Kidney (tissue), 11 donors: ENCODE results near the gene GPAT2. TPM values are rescaled to one million over a fixed set of nuclear protein-coding genes. Genes with fewer than 3 reads are reported as not detected.
"Not testable (repeated sequence)": the region's sequence is repeated elsewhere in the genome, so short reads cannot be mapped to it uniquely, and the experiment has no call there.

Experiments
- DNase-seq, 5 donors: peaks; one replicate each; pipeline ENCODE4 v3.0.0-alpha.2; 2013 to 2020
- FAIRE-seq: peaks from 2 replicates; lab custom pipeline; 2012; peaks lifted over from hg19 to GRCh38; lab: Jason Lieb, UNC
- H3K27ac ChIP-seq, 2 donors: one replicate each; pipeline ENCODE4 v1.7.0; 2013; ENCODE audit warnings: low read depth in 2 of 2, low read length in 2 of 2, inconsistent platforms in 1 of 2
- H3K27me3 ChIP-seq: one replicate; pipeline ENCODE4 v1.7.1; 2013; ENCODE audit warnings: low read length, inconsistent platforms; ENCODE audit not compliant: control insufficient read depth, insufficient read depth
- H3K36me3 ChIP-seq, 3 donors: one replicate each; pipeline versions ENCODE4 v1.7.0 to v1.7.1; 2013; ENCODE audit warnings: low read length in 3 of 3, control low read depth in 1 of 3, inconsistent platforms in 1 of 3; ENCODE audit not compliant: insufficient read depth in 3 of 3, control insufficient read depth in 2 of 3
- H3K4me1 ChIP-seq, 3 donors: one replicate each; pipeline versions ENCODE4 v1.7.0 to v1.7.1; 2013; ENCODE audit warnings: low read length in 3 of 3, inconsistent platforms in 1 of 3, low read depth in 1 of 3; ENCODE audit not compliant: control insufficient read depth in 2 of 3, insufficient read depth in 2 of 3
- H3K4me3 ChIP-seq, 3 donors: one replicate each; pipeline versions ENCODE4 v1.7.0 to v1.8.1; 2013; ENCODE audit warnings: low read length in 3 of 3, control low read depth in 1 of 3, inconsistent platforms in 1 of 3
- H3K9ac ChIP-seq, 3 donors: one replicate each; pipeline versions ENCODE4 v1.7.0 to v1.7.1; 2013; ENCODE audit warnings: low read length in 3 of 3, control low read depth in 1 of 3, inconsistent platforms in 1 of 3
- H3K9me3 ChIP-seq, 3 donors: one replicate each; pipeline versions ENCODE4 v1.7.0 to v1.7.1; 2013; ENCODE audit warnings: low read length in 3 of 3, control low read depth in 1 of 3, inconsistent platforms in 1 of 3; ENCODE audit not compliant: control insufficient read depth in 2 of 3, insufficient read depth in 1 of 3
- intact Hi-C: fragments of 100-400 bp; cut with DNase I; formaldehyde crosslinking; loops from one replicate; pipeline ENCODE4 v1.11.1; 2022
- polyA plus RNA-seq: library from polyadenylated mRNA; stranded (reverse); fragments of 350-450 nt; fragmentation: Illumina TruSeq; extraction: RNeasy Lipid Tissue Mini Kit (QIAGEN cat#74804); gene quantifications from one replicate; pipeline ENCODE4 v1.2.3, GENCODE V29; 2014; ENCODE audit warnings: low read depth, low replicate concordance; ENCODE audit not compliant: insufficient read depth
- total RNA-seq: library from RNA; stranded (reverse); fragmentation: NEBNext Ultra II Directional; extraction: Animal tissue kit (Norgen Biotek cat#: 25700); gene quantifications from one replicate; pipeline ENCODE4 v1.2.1, GENCODE V29; 2021
- donor health status: control.
- donor health status: control.
- donor health status: DM: yes; HTN: yes; CAD: no.
- donor health status: Normal renal cell carcinoma (clear cell type).

Gene GPAT2
- total and polyA plus RNA-seq, 2 donors from 2014 or later, result 1.1 to 2.7 TPM

DNA sequence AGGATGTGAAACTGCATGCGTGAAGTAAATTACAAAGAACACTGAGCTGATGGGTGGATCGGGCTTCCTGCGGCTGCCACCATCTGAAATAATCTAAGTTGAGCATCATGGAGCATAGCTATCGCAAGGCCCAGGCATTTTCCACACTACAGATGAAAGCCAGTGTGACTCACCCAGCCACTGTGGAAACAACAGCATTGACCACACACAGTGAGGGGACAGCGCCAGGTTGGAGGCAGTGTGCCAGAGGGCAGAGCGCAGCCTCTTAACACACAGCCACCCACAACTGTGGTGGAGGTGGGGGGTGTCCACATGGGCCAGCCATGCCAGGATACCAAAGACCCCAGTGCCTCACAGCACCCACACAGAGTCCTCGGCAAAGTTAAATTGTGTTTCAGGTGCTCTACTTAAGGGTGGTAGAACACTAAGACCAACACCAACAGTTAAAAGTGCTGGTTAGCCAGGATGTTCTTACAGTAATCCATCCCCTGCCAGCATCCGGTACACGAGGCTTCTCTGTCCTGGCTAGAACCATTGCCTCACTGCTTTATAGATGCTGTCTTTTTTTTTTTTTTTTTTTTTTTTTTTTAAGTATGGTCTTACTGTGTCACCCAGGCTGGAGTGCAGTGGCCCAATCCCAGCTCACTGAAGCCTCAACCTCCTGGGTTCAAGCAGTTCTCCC lies 14.7 kb downstream of the GPAT2 start:
- H3K36me3 ChIP-seq, H3K4me1 ChIP-seq, FAIRE-seq, H3K9ac ChIP-seq, H3K9me3 ChIP-seq, H3K27me3 ChIP-seq, intact Hi-C loops, H3K27ac ChIP-seq, H3K4me3 ChIP-seq, DNase-seq: not testable (repeated sequence)

- intact Hi-C loops, H3K4me1 ChIP-seq, H3K36me3 ChIP-seq, H3K27me3 ChIP-seq, FAIRE-seq, H3K27ac ChIP-seq, H3K9me3 ChIP-seq, H3K9ac ChIP-seq, H3K4me3 ChIP-seq, DNase-seq: not testable (repeated sequence)
These were observed 18.4 kb downstream of the GPAT2 start for GRCh38 chr2:96016321-96016720.

DNA sequence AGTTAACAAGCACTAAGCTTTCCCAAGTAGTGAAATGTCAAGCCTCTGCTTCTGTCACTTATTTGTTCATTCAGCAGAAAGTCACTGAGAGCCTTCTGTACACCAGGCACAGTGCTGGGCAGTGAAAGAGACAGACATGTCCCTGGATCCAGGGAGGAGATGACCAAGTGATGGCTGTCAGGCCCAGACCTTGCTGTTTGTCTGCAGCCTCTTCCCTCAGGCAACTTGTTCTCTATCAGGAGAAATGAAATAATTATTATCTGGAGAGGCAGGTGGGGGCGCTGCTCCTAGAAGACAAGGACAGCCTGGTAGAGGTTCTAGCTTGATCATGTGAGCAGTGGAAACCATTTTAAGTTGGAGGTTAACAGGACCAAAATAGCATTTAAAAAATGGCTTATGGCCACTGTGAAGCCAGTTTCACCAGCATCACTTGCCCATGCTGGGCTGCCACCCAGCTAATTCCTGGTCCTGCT lies 21.9 kb downstream of the GPAT2 start:
- H3K4me1 ChIP-seq, H3K27me3 ChIP-seq, H3K4me3 ChIP-seq, H3K9ac ChIP-seq, H3K9me3 ChIP-seq, DNase-seq, intact Hi-C loops, H3K27ac ChIP-seq, H3K36me3 ChIP-seq, FAIRE-seq: not testable (repeated sequence)

- H3K4me3 ChIP-seq, H3K4me1 ChIP-seq, H3K9ac ChIP-seq, H3K27me3 ChIP-seq, H3K36me3 ChIP-seq, DNase-seq, FAIRE-seq, H3K9me3 ChIP-seq, H3K27ac ChIP-seq, intact Hi-C loops: not testable (repeated sequence)
These were observed 22.5 kb downstream of the GPAT2 start for GRCh38 chr2:96012086-96012791.

DNA sequence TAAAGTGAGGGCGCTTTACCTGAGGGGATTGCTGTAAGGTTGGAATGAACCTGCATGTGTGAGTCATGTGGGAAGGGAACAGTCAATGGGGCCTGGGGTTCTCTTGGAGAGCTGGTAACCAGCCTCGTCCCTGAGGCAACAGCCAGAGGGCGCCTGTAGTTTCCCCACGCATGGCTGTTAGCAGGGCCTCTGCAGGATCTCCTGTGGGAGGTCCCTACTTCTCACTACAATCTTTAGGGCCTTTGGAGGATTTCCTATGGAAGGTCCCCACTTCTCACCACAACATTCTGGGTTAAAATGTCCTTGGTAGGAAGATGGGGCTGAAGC lies 23.6 kb downstream of the GPAT2 start:
- H3K4me3 ChIP-seq, H3K9me3 ChIP-seq, H3K27ac ChIP-seq, intact Hi-C loops, FAIRE-seq, H3K36me3 ChIP-seq, H3K4me1 ChIP-seq, H3K27me3 ChIP-seq, H3K9ac ChIP-seq: not testable (repeated sequence)
- DNase-seq, result peak in 4 of 5 donors; percentile 21 to 60 (median 42)
